ENCODE results near the gene GADD45G.

GADD45G gene

DNA sequence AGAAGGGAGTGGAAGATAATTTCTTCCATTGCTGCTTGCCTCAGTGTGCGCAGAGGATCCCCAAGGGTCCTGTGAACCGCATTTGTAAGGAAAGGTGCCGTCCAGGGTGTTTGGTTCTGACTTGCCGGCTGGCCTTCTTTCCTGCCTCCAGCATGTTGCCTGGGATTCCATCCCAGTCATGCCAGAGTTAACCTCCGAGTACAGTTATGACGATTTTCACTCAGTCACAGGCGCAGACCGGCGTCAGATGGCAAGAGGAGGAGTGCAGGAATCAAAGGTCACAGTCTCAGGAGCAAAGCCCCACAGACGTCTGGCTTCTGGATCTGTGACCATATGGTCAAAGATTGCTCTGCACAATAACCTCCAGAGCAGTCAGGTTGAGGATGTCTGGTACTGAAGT, 5.9 kb upstream of the GADD45G start:
- no peak for TF ChIP-seq CTCF (IDR thresholded peaks at IDR 0.05; ENCODE audit: low read depth, low read length)
- peak; percentile 90 for DNase-seq
- H3K4me3 ChIP-seq (ENCODE audit: low read depth, low read length), result peak overlapping the region; percentile 13; the same call in 1 of the 2 replicates
- no peaks in the 10 kb centered on the region for H3K27me3 ChIP-seq (ENCODE audit: insufficient read depth, low read depth, severe bottlenecking)
- H3K27ac ChIP-seq, result peak overlapping the region; percentile 76
- no peaks in the 10 kb centered on the region for H3K36me3 ChIP-seq
- no peaks in the 10 kb centered on the region for H3K9me3 ChIP-seq (ENCODE audit: severe bottlenecking)

- no peak for DNase-seq
- no peak for TF ChIP-seq CTCF (IDR thresholded peaks at IDR 0.05; ENCODE audit: low read depth, low read length)
- H3K27ac ChIP-seq, result no peak overlapping the region
- no peak overlapping the region for H3K4me3 ChIP-seq (ENCODE audit: low read depth, low read length)
- peaks cover 9% of the 10 kb centered on the region for H3K36me3 ChIP-seq
- H3K27me3 ChIP-seq (ENCODE audit: insufficient read depth, low read depth, severe bottlenecking), result no peaks in the 10 kb centered on the region
- no peaks in the 10 kb centered on the region for H3K9me3 ChIP-seq (ENCODE audit: severe bottlenecking)
Measured at GRCh38 chr9:89600831-89601230, 4.0 kb upstream of the GADD45G start.

DNA sequence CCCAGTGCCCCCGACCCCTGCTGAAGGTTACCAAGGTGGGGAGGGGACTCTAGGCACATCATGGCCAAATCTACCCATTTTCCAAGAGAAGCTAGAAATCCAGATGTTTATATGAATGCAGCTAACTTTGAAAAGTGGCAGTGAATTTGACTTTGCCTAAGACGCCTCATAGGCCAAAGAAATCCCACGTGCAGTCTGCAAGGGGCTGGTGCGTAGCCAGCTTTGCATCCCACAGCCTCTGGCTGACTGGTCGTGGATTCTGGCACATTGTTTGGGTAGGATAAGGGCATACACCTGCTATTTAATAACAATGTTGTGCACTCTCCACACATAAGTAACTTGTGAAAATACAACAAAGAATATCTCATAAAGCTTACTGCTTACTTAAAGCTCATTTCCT, 3.5 kb upstream of the GADD45G start:
- peaks cover 14% of the 10 kb centered on the region for H3K36me3 ChIP-seq
- DNase-seq, result no peak
- H3K27ac ChIP-seq, result no peak overlapping the region
- no peaks in the 10 kb centered on the region for H3K9me3 ChIP-seq (ENCODE audit: severe bottlenecking)
- H3K27me3 ChIP-seq (ENCODE audit: insufficient read depth, low read depth, severe bottlenecking), result no peaks in the 10 kb centered on the region
- TF ChIP-seq CTCF (IDR thresholded peaks at IDR 0.05; ENCODE audit: low read depth, low read length), result no peak
- H3K4me3 ChIP-seq (ENCODE audit: low read depth, low read length), result no peak overlapping the region

DNA sequence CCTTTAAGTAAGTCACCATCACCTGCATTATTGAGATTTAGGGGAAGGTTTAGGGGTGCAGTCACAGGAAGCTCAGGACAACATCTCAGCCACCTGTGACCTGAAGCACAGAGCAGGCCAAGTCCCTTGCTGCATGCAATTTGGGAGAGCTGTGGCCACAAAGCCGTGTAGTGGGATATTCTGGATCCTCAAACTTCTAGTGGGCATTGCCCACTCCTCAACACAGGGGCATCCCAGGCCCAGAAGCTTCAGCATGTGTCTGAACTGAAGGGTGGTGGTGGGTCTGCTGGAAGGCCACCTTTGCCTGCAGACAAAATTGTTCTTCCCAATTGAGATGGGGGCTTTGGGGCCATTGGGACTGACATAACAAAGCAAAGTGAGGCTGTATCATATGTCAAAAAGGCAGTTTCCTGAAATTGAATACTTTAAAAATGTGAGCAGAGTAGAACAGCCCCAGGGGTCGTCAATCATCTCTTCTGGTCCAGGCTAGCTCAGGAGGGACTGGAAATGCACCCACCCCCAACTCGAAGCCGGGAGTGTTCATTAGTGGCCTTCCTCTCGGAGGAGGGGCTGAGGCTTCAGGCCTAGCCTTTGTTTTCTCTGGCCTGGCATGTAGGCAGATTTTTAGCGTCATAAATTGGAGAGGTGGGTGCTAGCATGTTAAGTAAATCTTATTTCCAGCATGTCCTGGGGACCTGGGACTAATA, 2.8 kb upstream of the GADD45G start:
- Histone ChIP-seq H3K36me3 (peaks cover 21% of the 10 kb centered on the region), H3K9me3 (ENCODE audit: severe bottlenecking) (no peaks in the 10 kb centered on the region), H3K27me3 (ENCODE audit: insufficient read depth, low read depth, severe bottlenecking) (no peaks in the 10 kb centered on the region), H3K27ac (no peak overlapping the region), H3K4me3 (ENCODE audit: low read depth, low read length) (no peak overlapping the region)
- no peak for TF ChIP-seq CTCF (IDR thresholded peaks at IDR 0.05; ENCODE audit: low read depth, low read length)
- DNase-seq, result no peak

- Histone ChIP-seq H3K27ac (peak overlapping the region; percentile 96), H3K4me3 (ENCODE audit: low read depth, low read length) (peak overlapping the region; percentile 97), H3K9me3 (ENCODE audit: severe bottlenecking) (no peaks in the 10 kb centered on the region), H3K36me3 (peaks cover 30% of the 10 kb centered on the region), H3K27me3 (ENCODE audit: insufficient read depth, low read depth, severe bottlenecking) (no peaks in the 10 kb centered on the region)
- TF ChIP-seq CTCF (IDR thresholded peaks at IDR 0.05; ENCODE audit: low read depth, low read length), result peak; percentile 89
- DNase-seq, result peak; percentile 95
Measured at GRCh38 chr9:89602978-89603766, 1.6 kb upstream of the GADD45G start.

All from WERI-Rb-1 (cell line).